GM12878 (cell line): ENCODE results near the gene TRIM71. TPM values are rescaled to one million over a fixed set of nuclear protein-coding genes. Genes with fewer than 3 reads are reported as not detected.

Source experiments
- ATAC-seq: fragments of 200-7000 bp; cut with Tn5 transposase; 3 replicates; pipeline ENCODE4 v1.9.1; 2020; ENCODE audit warnings: mild to moderate bottlenecking, moderate library complexity
- BruUV-seq: library from RNA; stranded (reverse); fragments of 400-500 nt; replicated peaks from 2 replicates; lab custom pipeline; 2021; lab: Mats Ljungman, UMichigan
- CTCF ChIA-PET: fragments of 300-600 bp; sonication (Branson Sonifier 250); formaldehyde crosslinking; extraction: SDS; loops from one replicate; lab custom pipeline; 2021; ENCODE audit warnings: inconsistent platforms; lab: Yijun Ruan, JAX
- POLR2A ChIA-PET: fragments of 350-600 bp; formaldehyde crosslinking; extraction: SDS; loops from one replicate; lab custom pipeline; 2021; ENCODE audit warnings: inconsistent platforms; lab: Charles Lee
- RAD21 ChIA-PET: fragments of 300-600 bp; sonication (Branson Sonifier 250); formaldehyde crosslinking; loops from one replicate; lab custom pipeline; 2023; ENCODE audit warnings: antibody characterized with exemption; ENCODE audit not compliant: unreplicated experiment; lab: Charles Lee
- SMC1A ChIA-PET: fragments of 300-600 bp; sonication (Branson Sonifier 250); formaldehyde crosslinking; loops from one replicate; lab custom pipeline; 2023; ENCODE audit not compliant: unreplicated experiment, uncharacterized antibody; lab: Charles Lee
- DNase-seq: peaks from one replicate; pipeline ENCODE4 v3.0.0-alpha.2; 2011; ENCODE audit warnings: low read depth, low spot score
- FAIRE-seq: peaks from 3 replicates; lab custom pipeline; 2011; peaks lifted over from hg19 to GRCh38; lab: Jason Lieb, UNC
- H2AFZ ChIP-seq: 2 replicates; pipeline ENCODE4 v1.6.0; 2011; ENCODE audit warnings: low read depth, low read length, control low read depth; ENCODE audit not compliant: control insufficient read depth
- H3K27ac ChIP-seq: 2 replicates; pipeline ENCODE4 v1.5.1; 2011; ENCODE audit warnings: control low read depth; ENCODE audit not compliant: control insufficient read depth, insufficient read depth
- H3K27me3 ChIP-seq, 2 experiments: replicated peaks in 1 of 2; 2 replicates each; pipeline versions ENCODE4 v1.6.0 to v1.6.1; 2011; ENCODE audit warnings: low read length in 1 of 2; ENCODE audit not compliant: control insufficient read depth in 2 of 2, insufficient read depth in 2 of 2
- H3K36me3 ChIP-seq, 2 experiments: 2 replicates each; pipeline ENCODE4 v1.5.1; 2011; ENCODE audit warnings: low read length in 1 of 2; ENCODE audit not compliant: control insufficient read depth in 2 of 2, insufficient read depth in 2 of 2
- H3K4me1 ChIP-seq: 2 replicates; pipeline ENCODE4 v1.6.1; 2011; ENCODE audit warnings: mild to moderate bottlenecking, low read length, moderate library complexity, mixed read lengths; ENCODE audit not compliant: control insufficient read depth, insufficient read depth
- H3K4me2 ChIP-seq: 2 replicates; pipeline ENCODE4 v1.6.0; 2011; ENCODE audit warnings: control low read depth; ENCODE audit not compliant: control insufficient read depth, insufficient read depth
- H3K4me3 ChIP-seq: fragments of 200-600 bp; sonication (generic); 2 replicates; pipeline ENCODE4 v1.5.1; 2016
- H3K79me2 ChIP-seq: 2 replicates; pipeline ENCODE4 v1.6.0; 2011; ENCODE audit warnings: low read length; ENCODE audit not compliant: control insufficient read depth, insufficient read depth
- H3K9ac ChIP-seq: 2 replicates; pipeline ENCODE4 v1.8.0; 2011; ENCODE audit warnings: low read length, control low read depth, mixed read lengths; ENCODE audit not compliant: control insufficient read depth, insufficient read depth
- H3K9me3 ChIP-seq: replicated peaks from 3 replicates; pipeline ENCODE4 v1.5.1; 2011; ENCODE audit warnings: mild to moderate bottlenecking, low read length; ENCODE audit not compliant: control insufficient read depth, insufficient read depth
- H4K20me1 ChIP-seq: 2 replicates; pipeline ENCODE4 v1.6.0; 2011; ENCODE audit not compliant: control insufficient read depth, insufficient read depth
- CTCF ChIP-seq, 3 experiments: IDR thresholded peaks in 2 of 3; conservative IDR thresholded peaks in 1 of 3; 2 replicates each; pipeline ENCODE4 v1.5.1; 2011; ENCODE audit warnings: low read depth in 3 of 3, low read length in 3 of 3, mild to moderate bottlenecking in 3 of 3, control low read depth in 2 of 3, moderate library complexity in 2 of 3, inconsistent platforms in 1 of 3, mixed read lengths in 1 of 3; ENCODE audit not compliant: control insufficient read depth in 2 of 3, insufficient read depth in 1 of 3; ENCODE audit errors: extremely low read depth in 1 of 3
- GATAD2B ChIP-seq: fragments of 450-650 bp; conservative IDR thresholded peaks from 2 replicates; pipeline ENCODE4 v1.6.1; 2017; ENCODE audit warnings: low read depth, mild to moderate bottlenecking, moderate library complexity
- WGBS: methylation state at CpG from one replicate; pipeline ENCODE4 v1.1.6; 2016; ENCODE audit warnings: low lambda C conversion rate; ENCODE audit not compliant: insufficient replicate concordance, insufficient coverage; ENCODE audit errors: missing lambda C conversion rate; 5-methylcytosine and 5-hydroxymethylcytosine counted together
- in situ Hi-C: fragments of 300-500 bp; cut with MboI; formaldehyde crosslinking; loops from 9 replicates; pipeline ENCODE4 v1.14.3; 2018; ENCODE audit warnings: mixed read lengths
- intact Hi-C: fragments of 100-400 bp; cut with micrococcal nuclease; formaldehyde crosslinking; loops from one replicate; pipeline ENCODE4 v1.14.2; 2022; ENCODE audit not compliant: unreplicated experiment
- polyA plus RNA-seq, 11 experiments: library from polyadenylated mRNA; depleted of rRNA in 4 of 11; unstranded in 6 of 11; stranded (reverse) in 5 of 11; fragments of >200 nt; fragmentation: Nextera tagmentation in 4 of 11; fragmentation: Illumina TruSeq in 1 of 11; extraction: Ambion mirVana in 4 of 11; extraction: Trizol in 1 of 11; gene quantifications; 1 replicate in 1 of 11; 2 replicates in 10 of 11; pipeline versions ENCODE4 v1.2.1 to v1.2.3, GENCODE V29; 2011 to 2016; ENCODE audit warnings: inconsistent platforms in 2 of 11, missing spikeins in 2 of 11, low read depth in 1 of 11
- total RNA-seq, 4 experiments: library from RNA; depleted of rRNA in 3 of 4; stranded (reverse); fragments of >200 nt in 3 of 4; fragmentation: Illumina TruSeq in 1 of 4; extraction: Trizol in 1 of 4; gene quantifications; 2 replicates each; pipeline versions ENCODE4 v1.2.1 to v1.2.3, GENCODE V29; 2013 to 2021

Gene TRIM71
- total and polyA plus RNA-seq, 10 of the 15 experiments (the other 5 are each of a cell fraction or from before 2014, with no cell fraction given): 0.02 to 1.8 (median 0.16) TPM

- POLR2A ChIA-PET: no interaction called here
Measured at GRCh38 chr3:32780735-32781210, 37.0 kb upstream of the TRIM71 start.

More at GRCh38 chr3:32780735-32781210, 37.0 kb upstream of the TRIM71 start:
- RAD21 ChIA-PET: interaction anchor here (0.9 to 1.6 kb wide), 4 partner anchors 44 to 273 kb away, joined by 3 to 6 read pairs (median 4); no protein-coding TSS in a partner anchor
- Histone ChIP-seq H3K9ac (peak overlapping the region; percentile 54; the same call in 1 of the 2 replicates), H4K20me1 (no peaks in the 10 kb centered on the region), H3K79me2 (no peaks in the 10 kb centered on the region), H3K4me1 (no peaks in the 10 kb centered on the region), H3K9me3 (no peaks in the 10 kb centered on the region), H3K27me3 (no peaks in the 10 kb centered on the region), H3K4me2 (peak overlapping the region; percentile 100), H3K4me3 (peak overlapping the region; percentile 66), H3K36me3 (no peaks in the 10 kb centered on the region; a peak in 2 of 4 replicates), H3K27ac (no peak overlapping the region), H2AFZ (peak overlapping the region; percentile 90)
- intact Hi-C loops (loop anchor here (1.0 to 10.0 kb wide), 2 partner anchors 122 to 266 kb away; no protein-coding TSS in a partner anchor), in situ Hi-C loops (no loop called here)
- DNase-seq (no peak), ATAC-seq (peak; percentile 50), FAIRE-seq (no peak)
- CTCF ChIA-PET: interaction anchor here (0.6 to 2.4 kb wide), 13 partner anchors 11 to 669 kb away, joined by 3 to 13 read pairs (median 3); no protein-coding TSS in a partner anchor
- WGBS: 10% methylated on average over 36 of the region's 36 CpGs
- BruUV-seq: no TSS peak
- TF ChIP-seq CTCF (IDR thresholded peaks at IDR 0.05 in 2 of 3, conservative IDR thresholded peaks at IDR 0.05 in 1 of 3; ENCODE audit: control insufficient read depth in 2 of 3, extremely low read depth in 1 of 3, insufficient read depth in 1 of 3, low read depth in 3 of 3, low read length in 3 of 3) (peak in 1 of 3 experiments; percentile 16; a peak in 2 of 6 replicates), GATAD2B (no peak)
- SMC1A ChIA-PET: interaction anchor here (0.7 to 1.4 kb wide), 5 partner anchors 9 to 324 kb away, joined by 3 to 4 read pairs (median 3); no protein-coding TSS in a partner anchor
